K562 (cell line): ENCODE results near the gene MARCHF3. TPM values are rescaled to one million over a fixed set of nuclear protein-coding genes. Genes with fewer than 3 reads are reported as not detected.

Experiments
- CBX5 ChIP-seq: IDR thresholded peaks from 2 replicates; pipeline ENCODE4 v1.6.1; 2014; ENCODE audit warnings: low read depth, borderline replicate concordance
- CCNT2 ChIP-seq: IDR thresholded peaks from 2 replicates; pipeline ENCODE4 v1.6.1; 2011; ENCODE audit warnings: borderline replicate concordance, low read depth, mild to moderate bottlenecking, moderate library complexity, mixed read lengths, low read length; ENCODE audit not compliant: insufficient read length; ENCODE audit errors: extremely low read depth
- CHD1 ChIP-seq: fragments of 200-600 bp; sonication (generic); IDR thresholded peaks from one replicate; pipeline ENCODE4 v1.6.1; 2012; ENCODE audit warnings: mild to moderate bottlenecking, moderate library complexity, low read length, inconsistent platforms
- CREBBP ChIP-seq: IDR thresholded peaks from one replicate; pipeline ENCODE4 v1.6.1; 2012; ENCODE audit warnings: low read depth, mild to moderate bottlenecking, control low read depth, inconsistent platforms, low read length
- CXXC5 ChIP-seq: fragments of 250-450 bp; sonication (Bioruptor Pico); IDR thresholded peaks from 2 replicates; pipeline ENCODE4 v1.8.0; 2022; ENCODE audit warnings: inconsistent platforms, mild to moderate bottlenecking, moderate library complexity
- GABPB1 ChIP-seq: sonication (generic); formaldehyde crosslinking; IDR thresholded peaks from 2 replicates; pipeline ENCODE4 v1.8.0; 2022; ENCODE audit warnings: mild to moderate bottlenecking, missing genetic modification reagents
- HDAC1 ChIP-seq, 2 experiments: fragments of 450-650 bp; IDR thresholded peaks; 2 replicates each; pipeline ENCODE4 v1.6.1; 2016 to 2017; ENCODE audit warnings: inconsistent platforms in 1 of 2, mild to moderate bottlenecking in 1 of 2, moderate library complexity in 1 of 2
- HDGF ChIP-seq: fragments of 450-650 bp; IDR thresholded peaks from 2 replicates; pipeline ENCODE4 v1.6.1; 2016
- KLF16 ChIP-seq: IDR thresholded peaks from 2 replicates; pipeline ENCODE4 v1.6.1; 2016; ENCODE audit warnings: antibody characterized with exemption
- NR4A1 ChIP-seq, 2 experiments: fragments of 250-450 bp in 1 of 2; fragments of 450-650 bp in 1 of 2; sonication (Bioruptor Pico) in 1 of 2; IDR thresholded peaks; 2 replicates each; pipeline versions ENCODE4 v1.4.0 to v1.6.1; 2016 to 2020; ENCODE audit warnings: mild to moderate bottlenecking in 2 of 2, missing compliant biosample characterization in 1 of 2, missing genetic modification characterization in 1 of 2, moderate library complexity in 1 of 2
- PTBP1 ChIP-seq: fragments of 200-400 bp; formaldehyde crosslinking; IDR thresholded peaks from 2 replicates; pipeline ENCODE4 v1.6.1; 2017; ENCODE audit warnings: low read depth, low read length
- PTRF ChIP-seq: fragments of 450-650 bp; IDR thresholded peaks from 2 replicates; pipeline ENCODE4 v1.6.1; 2016; ENCODE audit warnings: mild to moderate bottlenecking, missing genetic modification characterization, missing compliant biosample characterization
- RBM34 ChIP-seq: fragments of 200-400 bp; formaldehyde crosslinking; IDR thresholded peaks from 2 replicates; pipeline ENCODE4 v1.6.1; 2018; ENCODE audit warnings: low read length, borderline replicate concordance; ENCODE audit not compliant: insufficient read depth
- RCOR1 ChIP-seq, 2 experiments: IDR thresholded peaks; 2 replicates each; pipeline ENCODE4 v1.6.1; 2012; ENCODE audit warnings: low read depth in 2 of 2, low read length in 2 of 2, borderline replicate concordance in 1 of 2, improper control_type of control experiment in 1 of 2
- SNIP1 ChIP-seq: fragments of 450-650 bp; IDR thresholded peaks from 2 replicates; pipeline ENCODE4 v1.7.1; 2017; ENCODE audit warnings: low read depth, mild to moderate bottlenecking
- SNRNP70 ChIP-seq: fragments of 200-400 bp; formaldehyde crosslinking; optimal IDR thresholded peaks from 2 replicates; pipeline ENCODE3; 2017; ENCODE audit warnings: low read depth, low read length
- ZNF263 ChIP-seq: sonication (generic); formaldehyde crosslinking; IDR thresholded peaks from 2 replicates; pipeline ENCODE4 v1.8.0; 2022; ENCODE audit warnings: mild to moderate bottlenecking, missing genetic modification reagents, borderline replicate concordance
- ZSCAN29 ChIP-seq: fragments of 450-650 bp; IDR thresholded peaks from 2 replicates; pipeline ENCODE4 v1.6.1; 2017
- polyA plus RNA-seq, 8 experiments: library from polyadenylated mRNA; depleted of rRNA in 4 of 8; stranded (reverse) in 5 of 8; unstranded in 3 of 8; fragments of >200 nt; fragmentation: Nextera tagmentation in 2 of 8; fragmentation: Illumina TruSeq in 1 of 8; extraction: Ambion mirVana in 2 of 8; extraction: Trizol in 1 of 8; gene quantifications; 2 replicates each; pipeline versions ENCODE4 v1.2.1 to v1.2.3, GENCODE V29; 2011 to 2014; ENCODE audit warnings: inconsistent platforms in 1 of 8, missing spikeins in 1 of 8
- total RNA-seq, 7 experiments: library from RNA; depleted of rRNA in 6 of 7; stranded (reverse); fragments of >200 nt in 6 of 7; fragmentation: Illumina TruSeq in 2 of 7; extraction: Trizol in 2 of 7; gene quantifications; 2 replicates each; pipeline versions ENCODE4 v1.2.1 to v1.2.3, GENCODE V29; 2011 to 2021; ENCODE audit warnings: low replicate concordance in 1 of 7
- TF ChIP-seq, protein P1 (sequence below): fragments of 450-650 bp; IDR thresholded peaks from 2 replicates; pipeline ENCODE4 v1.7.1; 2018; ENCODE audit warnings: mild to moderate bottlenecking, low read depth; ENCODE audit not compliant: partially characterized antibody
- TF ChIP-seq, protein P2 (sequence below): fragments of 250-450 bp; sonication (Bioruptor Pico); IDR thresholded peaks from 2 replicates; pipeline ENCODE4 v1.5.0; 2021; ENCODE audit warnings: mild to moderate bottlenecking, borderline replicate concordance
- TF ChIP-seq, protein P3 (sequence below): fragments of 450-650 bp; IDR thresholded peaks from 2 replicates; pipeline ENCODE4 v1.6.1; 2016; ENCODE audit warnings: borderline replicate concordance

MARCHF3 gene
- total and polyA plus RNA-seq, 9 of the 15 experiments (the other 6 are each of a cell fraction or from before 2014, with no cell fraction given), result 5.6 to 37.4 (median 16.5) TPM

DNA sequence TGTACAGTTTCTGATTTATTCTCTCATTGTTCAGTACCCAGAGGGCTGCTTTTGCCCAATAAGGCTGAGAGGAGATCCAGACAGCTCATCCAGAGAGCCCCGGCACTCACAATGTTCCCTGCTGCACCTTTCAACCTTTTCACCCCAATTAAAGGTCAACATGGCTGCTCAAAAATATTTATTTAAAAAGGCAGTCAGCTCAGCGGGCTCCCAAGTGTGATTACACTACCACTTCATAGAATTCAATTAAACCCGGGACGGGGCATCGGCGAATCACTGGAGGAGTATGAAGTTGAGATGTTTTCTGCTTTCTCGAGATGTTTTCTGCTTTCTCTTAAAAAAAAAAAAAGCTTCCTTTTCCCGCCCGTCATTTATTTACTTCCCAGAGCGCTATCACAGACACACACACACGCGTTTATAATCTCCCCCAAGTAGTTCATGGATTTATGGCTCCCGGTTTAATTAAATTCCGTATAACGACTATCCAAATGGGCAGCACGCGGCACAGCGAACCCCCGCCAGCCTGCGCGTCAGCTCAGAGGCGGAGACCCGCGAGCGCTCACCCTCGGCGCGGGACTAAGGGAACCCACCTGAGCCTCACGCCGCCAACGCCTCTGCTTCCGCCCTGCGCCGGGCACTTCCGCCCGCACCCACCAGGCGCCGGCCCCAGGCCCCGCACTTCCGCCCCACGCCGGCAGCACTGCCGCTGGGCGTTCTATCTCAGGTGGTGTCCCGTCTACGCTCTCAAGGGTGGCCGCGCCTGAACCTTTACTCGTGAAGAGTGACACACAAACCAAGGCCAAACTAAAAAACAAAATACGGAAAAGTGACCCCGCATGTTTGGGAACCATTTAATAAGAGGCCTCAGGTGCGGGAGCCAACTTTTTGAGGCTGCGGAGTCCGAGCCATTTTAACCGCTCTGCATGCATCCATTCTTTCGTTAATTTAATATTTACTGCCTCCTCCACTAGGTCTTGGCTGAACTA, 42.8 kb upstream of the MARCHF3 start, which contains the start of gene C5orf63 (continued):
- TF ChIP-seq SNRNP70 (no peak), CBX5 (no peak), RBM34 (no peak), ZNF263 (CRISPR knock-in tag) (no peak), HDGF (no peak), SNIP1 (no peak), CCNT2 (peak; percentile 51), ZSCAN29 (no peak), PTBP1 (no peak), GABPB1 (CRISPR knock-in tag) (peak; percentile 71; the same call in 1 of the 2 replicates), KLF16 (no peak), PTRF (tag) (no peak), CHD1 (no peak), CREBBP (no peak), CXXC5 (CRISPR knock-in tag) (peak; percentile 76), NR4A1 (CRISPR knock-in tag; IDR thresholded peaks at IDR 0.05) (no peak), NR4A1 (tag; IDR thresholded peaks at IDR 0.05) (no peak), RCOR1 (IDR thresholded peaks at IDR 0.05; ENCODE audit: borderline replicate concordance in 1 of 2, low read depth in 2 of 2, low read length in 2 of 2) (no peak), HDAC1 (IDR thresholded peaks at IDR 0.05) (no peak)
- TF ChIP-seq, protein P1, sequence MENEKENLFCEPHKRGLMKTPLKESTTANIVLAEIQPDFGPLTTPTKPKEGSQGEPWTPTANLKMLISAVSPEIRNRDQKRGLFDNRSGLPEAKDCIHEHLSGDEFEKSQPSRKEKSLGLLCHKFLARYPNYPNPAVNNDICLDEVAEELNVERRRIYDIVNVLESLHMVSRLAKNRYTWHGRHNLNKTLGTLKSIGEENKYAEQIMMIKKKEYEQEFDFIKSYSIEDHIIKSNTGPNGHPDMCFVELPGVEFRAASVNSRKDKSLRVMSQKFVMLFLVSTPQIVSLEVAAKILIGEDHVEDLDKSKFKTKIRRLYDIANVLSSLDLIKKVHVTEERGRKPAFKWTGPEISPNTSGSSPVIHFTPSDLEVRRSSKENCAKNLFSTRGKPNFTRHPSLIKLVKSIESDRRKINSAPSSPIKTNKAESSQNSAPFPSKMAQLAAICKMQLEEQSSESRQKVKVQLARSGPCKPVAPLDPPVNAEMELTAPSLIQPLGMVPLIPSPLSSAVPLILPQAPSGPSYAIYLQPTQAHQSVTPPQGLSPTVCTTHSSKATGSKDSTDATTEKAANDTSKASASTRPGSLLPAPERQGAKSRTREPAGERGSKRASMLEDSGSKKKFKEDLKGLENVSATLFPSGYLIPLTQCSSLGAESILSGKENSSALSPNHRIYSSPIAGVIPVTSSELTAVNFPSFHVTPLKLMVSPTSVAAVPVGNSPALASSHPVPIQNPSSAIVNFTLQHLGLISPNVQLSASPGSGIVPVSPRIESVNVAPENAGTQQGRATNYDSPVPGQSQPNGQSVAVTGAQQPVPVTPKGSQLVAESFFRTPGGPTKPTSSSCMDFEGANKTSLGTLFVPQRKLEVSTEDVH, result peak; percentile 67
- TF ChIP-seq, protein P2, sequence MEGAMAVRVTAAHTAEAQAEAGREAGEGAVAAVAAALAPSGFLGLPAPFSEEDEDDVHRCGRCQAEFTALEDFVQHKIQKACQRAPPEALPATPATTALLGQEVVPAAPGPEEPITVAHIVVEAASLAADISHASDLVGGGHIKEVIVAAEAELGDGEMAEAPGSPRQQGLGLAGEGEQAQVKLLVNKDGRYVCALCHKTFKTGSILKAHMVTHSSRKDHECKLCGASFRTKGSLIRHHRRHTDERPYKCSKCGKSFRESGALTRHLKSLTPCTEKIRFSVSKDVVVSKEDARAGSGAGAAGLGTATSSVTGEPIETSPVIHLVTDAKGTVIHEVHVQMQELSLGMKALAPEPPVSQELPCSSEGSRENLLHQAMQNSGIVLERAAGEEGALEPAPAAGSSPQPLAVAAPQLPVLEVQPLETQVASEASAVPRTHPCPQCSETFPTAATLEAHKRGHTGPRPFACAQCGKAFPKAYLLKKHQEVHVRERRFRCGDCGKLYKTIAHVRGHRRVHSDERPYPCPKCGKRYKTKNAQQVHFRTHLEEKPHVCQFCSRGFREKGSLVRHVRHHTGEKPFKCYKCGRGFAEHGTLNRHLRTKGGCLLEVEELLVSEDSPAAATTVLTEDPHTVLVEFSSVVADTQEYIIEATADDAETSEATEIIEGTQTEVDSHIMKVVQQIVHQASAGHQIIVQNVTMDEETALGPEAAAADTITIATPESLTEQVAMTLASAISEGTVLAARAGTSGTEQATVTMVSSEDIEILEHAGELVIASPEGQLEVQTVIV (CRISPR knock-in tag), result no peak
- TF ChIP-seq, protein P3, sequence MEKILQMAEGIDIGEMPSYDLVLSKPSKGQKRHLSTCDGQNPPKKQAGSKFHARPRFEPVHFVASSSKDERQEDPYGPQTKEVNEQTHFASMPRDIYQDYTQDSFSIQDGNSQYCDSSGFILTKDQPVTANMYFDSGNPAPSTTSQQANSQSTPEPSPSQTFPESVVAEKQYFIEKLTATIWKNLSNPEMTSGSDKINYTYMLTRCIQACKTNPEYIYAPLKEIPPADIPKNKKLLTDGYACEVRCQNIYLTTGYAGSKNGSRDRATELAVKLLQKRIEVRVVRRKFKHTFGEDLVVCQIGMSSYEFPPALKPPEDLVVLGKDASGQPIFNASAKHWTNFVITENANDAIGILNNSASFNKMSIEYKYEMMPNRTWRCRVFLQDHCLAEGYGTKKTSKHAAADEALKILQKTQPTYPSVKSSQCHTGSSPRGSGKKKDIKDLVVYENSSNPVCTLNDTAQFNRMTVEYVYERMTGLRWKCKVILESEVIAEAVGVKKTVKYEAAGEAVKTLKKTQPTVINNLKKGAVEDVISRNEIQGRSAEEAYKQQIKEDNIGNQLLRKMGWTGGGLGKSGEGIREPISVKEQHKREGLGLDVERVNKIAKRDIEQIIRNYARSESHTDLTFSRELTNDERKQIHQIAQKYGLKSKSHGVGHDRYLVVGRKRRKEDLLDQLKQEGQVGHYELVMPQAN, result peak; percentile 31; the same call in 1 of the 2 replicates
